DND-41 (cell line): ENCODE results near the gene MYH6.

Experiments
- ATAC-seq: fragments of 200-7000 bp; cut with Tn5 transposase; 3 replicates; pipeline ENCODE4 v1.9.1; 2021; ENCODE audit warnings: low read depth; ENCODE audit not compliant: insufficient read depth
- DNase-seq: peaks from one replicate; pipeline ENCODE4 v3.0.0-alpha.2; 2020
- H2AFZ ChIP-seq: 2 replicates; pipeline ENCODE4 v1.6.0; 2012; ENCODE audit warnings: low read depth, low read length
- H3K27ac ChIP-seq: 2 replicates; pipeline ENCODE4 v1.5.1; 2012; ENCODE audit warnings: low read length, inconsistent platforms
- H3K27me3 ChIP-seq: fragments of 200-600 bp; sonication (generic); 2 replicates; pipeline ENCODE4 v1.6.0; 2012; ENCODE audit warnings: low read length, mild to moderate bottlenecking, inconsistent platforms; ENCODE audit not compliant: insufficient read depth, poor library complexity
- H3K36me3 ChIP-seq: 2 replicates; pipeline ENCODE4 v1.5.1; 2012; ENCODE audit warnings: low read length, inconsistent platforms; ENCODE audit not compliant: insufficient read depth
- H3K4me1 ChIP-seq: 2 replicates; pipeline ENCODE4 v1.5.1; 2012; ENCODE audit warnings: mild to moderate bottlenecking, low read length; ENCODE audit not compliant: insufficient read depth
- H3K4me2 ChIP-seq: 2 replicates; pipeline ENCODE4 v1.6.0; 2012; ENCODE audit warnings: mild to moderate bottlenecking, moderate library complexity, low read length, inconsistent platforms; ENCODE audit not compliant: insufficient read depth
- H3K4me3 ChIP-seq, 2 experiments: fragments of 200-600 bp in 1 of 2; shearing (Covaris generic) in 1 of 2; 2 replicates each; pipeline ENCODE4 v1.5.1; 2012 to 2016; ENCODE audit warnings: inconsistent platforms in 2 of 2, low read length in 2 of 2, mild to moderate bottlenecking in 2 of 2, low read depth in 1 of 2, moderate library complexity in 1 of 2
- H3K79me2 ChIP-seq: 2 replicates; pipeline ENCODE4 v1.6.0; 2012; ENCODE audit warnings: low read length, inconsistent platforms; ENCODE audit not compliant: insufficient read depth
- H3K9ac ChIP-seq: 2 replicates; pipeline ENCODE4 v1.6.0; 2012; ENCODE audit warnings: low read depth, mild to moderate bottlenecking, inconsistent platforms, low read length, moderate library complexity
- H3K9me3 ChIP-seq: 2 replicates; pipeline ENCODE4 v1.5.1; 2012; ENCODE audit warnings: low read length, moderate library complexity, mild to moderate bottlenecking, inconsistent platforms; ENCODE audit not compliant: insufficient read depth, severe bottlenecking
- H4K20me1 ChIP-seq: 2 replicates; pipeline ENCODE4 v1.6.0; 2012; ENCODE audit warnings: low read length; ENCODE audit not compliant: insufficient read depth
- EZH2 ChIP-seq: IDR thresholded peaks from 3 replicates; pipeline ENCODE4 v1.6.1; 2012; ENCODE audit warnings: borderline replicate concordance, low read depth, mild to moderate bottlenecking, moderate library complexity, low read length, inconsistent platforms; ENCODE audit not compliant: severe bottlenecking
- TF ChIP-seq, protein P1 (sequence below): IDR thresholded peaks from 2 replicates; pipeline ENCODE4 v1.5.1; 2012; ENCODE audit warnings: borderline replicate concordance, low read length, moderate library complexity, mild to moderate bottlenecking; ENCODE audit not compliant: poor library complexity, severe bottlenecking; ENCODE audit errors: extremely low read depth

MYH6 gene

DNA sequence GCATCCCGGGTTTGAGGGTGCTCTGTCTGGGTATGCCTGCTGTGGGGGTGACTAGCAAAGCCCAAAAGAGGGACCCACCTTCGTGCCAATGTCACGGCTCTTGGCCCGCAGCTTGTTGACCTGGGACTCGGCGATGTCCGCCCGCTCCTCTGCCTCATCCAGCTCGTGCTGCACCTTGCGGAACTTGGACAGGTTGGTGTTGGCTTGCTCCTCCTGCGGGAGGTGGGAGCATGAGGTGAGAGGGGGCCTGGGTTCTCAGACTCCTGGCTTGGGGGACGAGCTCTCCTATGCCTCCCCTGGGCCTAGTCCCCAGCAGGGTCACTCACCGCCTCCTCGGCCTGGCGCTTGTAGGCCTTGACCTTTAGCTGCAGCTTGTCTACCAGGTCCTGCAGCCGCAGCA is 5.6 kb upstream of the MYH6 start:
- Histone ChIP-seq H4K20me1 (no peaks in the 10 kb centered on the region; the same call in 1 of the 2 replicates), H3K9me3 (no peaks in the 10 kb centered on the region), H3K4me2 (no peak overlapping the region), H3K79me2 (no peaks in the 10 kb centered on the region), H3K36me3 (no peaks in the 10 kb centered on the region), H3K4me3 (no peak overlapping the region), H3K9ac (no peak overlapping the region), H3K27me3 (peaks cover 16% of the 10 kb centered on the region), H3K27ac (no peak overlapping the region), H3K4me1 (no peaks in the 10 kb centered on the region), H2AFZ (no peak overlapping the region)
- DNase-seq (no peak), ATAC-seq (no peak)
- TF ChIP-seq EZH2: no peak
- TF ChIP-seq, protein P1, sequence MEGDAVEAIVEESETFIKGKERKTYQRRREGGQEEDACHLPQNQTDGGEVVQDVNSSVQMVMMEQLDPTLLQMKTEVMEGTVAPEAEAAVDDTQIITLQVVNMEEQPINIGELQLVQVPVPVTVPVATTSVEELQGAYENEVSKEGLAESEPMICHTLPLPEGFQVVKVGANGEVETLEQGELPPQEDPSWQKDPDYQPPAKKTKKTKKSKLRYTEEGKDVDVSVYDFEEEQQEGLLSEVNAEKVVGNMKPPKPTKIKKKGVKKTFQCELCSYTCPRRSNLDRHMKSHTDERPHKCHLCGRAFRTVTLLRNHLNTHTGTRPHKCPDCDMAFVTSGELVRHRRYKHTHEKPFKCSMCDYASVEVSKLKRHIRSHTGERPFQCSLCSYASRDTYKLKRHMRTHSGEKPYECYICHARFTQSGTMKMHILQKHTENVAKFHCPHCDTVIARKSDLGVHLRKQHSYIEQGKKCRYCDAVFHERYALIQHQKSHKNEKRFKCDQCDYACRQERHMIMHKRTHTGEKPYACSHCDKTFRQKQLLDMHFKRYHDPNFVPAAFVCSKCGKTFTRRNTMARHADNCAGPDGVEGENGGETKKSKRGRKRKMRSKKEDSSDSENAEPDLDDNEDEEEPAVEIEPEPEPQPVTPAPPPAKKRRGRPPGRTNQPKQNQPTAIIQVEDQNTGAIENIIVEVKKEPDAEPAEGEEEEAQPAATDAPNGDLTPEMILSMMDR: no peak

DNA sequence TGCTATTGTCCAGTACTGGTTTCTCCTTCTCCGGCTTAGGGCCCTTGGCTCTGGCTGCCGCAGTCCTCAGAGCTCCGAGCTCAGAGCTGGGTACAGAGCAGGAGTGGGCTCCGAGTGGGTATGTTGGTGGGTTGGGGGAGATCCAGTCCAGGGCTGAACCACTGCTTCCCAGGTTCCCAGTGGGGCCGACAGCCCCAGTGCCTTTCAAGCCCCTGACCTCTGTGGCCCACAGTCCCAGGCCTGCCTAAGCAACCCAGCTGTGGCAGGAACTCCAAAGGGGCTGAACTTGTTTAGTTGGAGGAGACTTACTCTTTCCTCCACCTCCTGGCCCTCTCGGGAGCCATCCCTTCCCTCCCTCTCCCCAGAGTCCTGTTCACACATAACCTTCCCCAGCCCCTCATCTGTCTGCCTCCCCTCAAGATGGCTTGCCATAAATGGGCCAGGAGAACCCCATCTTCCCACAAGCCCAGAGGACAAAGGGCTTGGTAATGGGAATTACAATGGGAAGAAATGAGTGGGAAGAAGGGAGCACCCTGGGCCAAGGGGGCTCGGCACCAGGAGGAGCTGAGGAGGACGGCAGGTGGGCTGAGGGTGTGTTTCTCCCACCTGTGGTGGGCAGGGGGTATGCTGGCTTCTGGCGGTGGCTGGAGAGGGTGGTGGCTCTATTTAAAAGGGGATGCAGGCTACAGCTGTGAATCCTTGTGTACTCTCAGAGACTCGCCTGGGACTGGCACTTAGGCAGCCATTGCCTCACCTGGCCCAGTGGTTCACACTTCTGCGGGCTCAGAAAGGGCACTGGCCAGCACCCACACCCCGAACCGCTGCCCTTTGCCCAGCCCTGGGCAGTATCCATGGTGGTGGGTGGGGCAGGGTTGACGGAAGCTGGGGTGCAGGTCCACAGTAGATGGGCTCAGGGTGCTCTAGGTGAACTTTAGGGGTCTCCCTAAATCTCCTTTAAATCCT is 3.8 kb upstream of the MYH6 start:
- no peak overlapping the region for H3K9ac ChIP-seq
- H3K36me3 ChIP-seq: no peaks in the 10 kb centered on the region
- H3K79me2 ChIP-seq: no peaks in the 10 kb centered on the region
- no peak overlapping the region for H3K4me3 ChIP-seq
- no peak for ATAC-seq
- H4K20me1 ChIP-seq: no peaks in the 10 kb centered on the region; the same call in 1 of the 2 replicates
- TF ChIP-seq EZH2: no peak
- TF ChIP-seq, protein P1: no peak
- no peak for DNase-seq
- H3K27me3 ChIP-seq: peaks cover 18% of the 10 kb centered on the region
- H2AFZ ChIP-seq: no peak overlapping the region
- H3K4me1 ChIP-seq: no peaks in the 10 kb centered on the region
- no peaks in the 10 kb centered on the region for H3K9me3 ChIP-seq
- H3K4me2 ChIP-seq: no peak overlapping the region
- H3K27ac ChIP-seq: no peak overlapping the region

DNA sequence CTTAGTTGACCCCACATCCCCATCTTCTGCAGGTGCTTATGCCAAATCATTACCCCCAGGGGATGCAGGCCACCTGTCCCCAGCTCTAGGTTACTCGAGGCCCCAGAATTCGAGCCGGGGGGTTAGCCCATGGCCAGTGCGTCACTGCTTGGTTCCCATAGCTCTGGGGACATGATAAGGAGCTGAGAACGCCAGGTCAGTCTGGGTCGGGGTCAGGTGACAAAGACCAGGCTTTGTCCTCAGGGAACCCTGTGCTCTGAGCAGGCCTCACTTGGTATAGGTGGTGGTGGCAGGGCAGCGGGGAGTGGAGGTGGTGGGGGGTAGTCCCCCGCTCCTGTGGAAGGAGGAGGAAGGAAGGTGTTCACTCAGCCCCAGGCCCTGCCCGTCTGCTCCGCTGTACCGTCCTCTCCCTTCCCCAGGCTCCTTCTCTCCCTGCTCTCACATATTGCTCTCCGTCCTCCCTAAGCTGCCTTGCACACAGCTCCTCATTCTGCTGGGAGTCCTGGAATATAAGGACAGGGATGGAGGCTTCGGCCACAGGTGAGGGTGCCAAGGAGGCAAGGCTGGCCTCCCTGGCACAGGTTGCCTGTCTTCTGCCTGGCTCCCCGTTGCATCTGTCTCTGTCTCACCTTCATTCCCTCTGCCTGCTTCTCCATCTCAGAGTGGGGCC is 2.0 kb upstream of the MYH6 start:
- no peak overlapping the region for H2AFZ ChIP-seq
- H3K79me2 ChIP-seq: no peaks in the 10 kb centered on the region
- peaks cover 18% of the 10 kb centered on the region for H3K27me3 ChIP-seq
- H3K4me3 ChIP-seq: no peak overlapping the region
- H3K9ac ChIP-seq: no peak overlapping the region
- no peaks in the 10 kb centered on the region; the same call in 1 of the 2 replicates for H4K20me1 ChIP-seq
- no peaks in the 10 kb centered on the region for H3K36me3 ChIP-seq
- H3K4me1 ChIP-seq: no peaks in the 10 kb centered on the region
- ATAC-seq: no peak
- no peak overlapping the region for H3K4me2 ChIP-seq
- H3K9me3 ChIP-seq: no peaks in the 10 kb centered on the region
- no peak for TF ChIP-seq EZH2
- TF ChIP-seq, protein P1: no peak
- no peak for DNase-seq
- no peak overlapping the region for H3K27ac ChIP-seq
